COR-L47 (cell line): ENCODE data around the gene ALDH16A1.
"Not testable (repeated sequence)": the region's sequence is repeated elsewhere in the genome, so short reads cannot be mapped to it uniquely, and the experiment has no call there.

Experiments used
- DNase-seq: peaks from one replicate; lab custom pipeline; 2025; lab: John Stamatoyannopoulos, UW

ALDH16A1 gene

GRCh38 chr19:49441210-49441959 lies 11.6 kb upstream of the ALDH16A1 start, which contains the start of gene SLC17A7:
Gene SLC17A7, minus strand, starts transcription at chr19:49441527. Its CDS starts 148 bp downstream, at chr19:49441379.
- no peak for DNase-seq

- no peak for DNase-seq
Observed at GRCh38 chr19:49441960-49442350, 11.1 kb upstream of the ALDH16A1 start.

- DNase-seq, result no peak
Observed at GRCh38 chr19:49442354-49442753, 10.7 kb upstream of the ALDH16A1 start.

GRCh38 chr19:49442771-49443365 lies 10.2 kb upstream of the ALDH16A1 start:
- DNase-seq, result no peak

GRCh38 chr19:49443366-49444099 lies 9.5 kb upstream of the ALDH16A1 start:
- DNase-seq, result peak; percentile 93

- not testable (repeated sequence) for DNase-seq
Observed at GRCh38 chr19:49444100-49444700, 8.8 kb upstream of the ALDH16A1 start.

GRCh38 chr19:49445997-49446396 lies 7.0 kb upstream of the ALDH16A1 start:
- DNase-seq, result no peak

- no peak for DNase-seq
Observed at GRCh38 chr19:49447485-49448431, 5.3 kb upstream of the ALDH16A1 start.

GRCh38 chr19:49448432-49448786 lies 4.6 kb upstream of the ALDH16A1 start:
- DNase-seq, result no peak

GRCh38 chr19:49450405-49450804 lies 2.6 kb upstream of the ALDH16A1 start:
- DNase-seq, result no peak

GRCh38 chr19:49451430-49452181 lies 1.4 kb upstream of the ALDH16A1 start, which contains the start of gene PIH1D1:
Gene PIH1D1, minus strand, starts transcription at chr19:49451814. Its CDS starts 240 bp downstream, at chr19:49451574.
- DNase-seq, result peak; percentile 99

GRCh38 chr19:49453757-49454240 lies 774 bp downstream of the ALDH16A1 start:
- no peak for DNase-seq

GRCh38 chr19:49455773-49456172 lies 2.7 kb downstream of the ALDH16A1 start:
- no peak for DNase-seq

GRCh38 chr19:49456326-49456725 lies 3.3 kb downstream of the ALDH16A1 start:
- no peak for DNase-seq

GRCh38 chr19:49458567-49458903 lies 5.5 kb downstream of the ALDH16A1 start:
- no peak for DNase-seq

- DNase-seq, result no peak
Observed at GRCh38 chr19:49459388-49459787, 6.4 kb downstream of the ALDH16A1 start.

GRCh38 chr19:49461130-49461529 lies 8.1 kb downstream of the ALDH16A1 start:
- DNase-seq, result not testable (repeated sequence)

GRCh38 chr19:49461656-49462055 lies 8.6 kb downstream of the ALDH16A1 start:
- no peak for DNase-seq

- DNase-seq, result no peak
Observed at GRCh38 chr19:49462492-49462891, 9.5 kb downstream of the ALDH16A1 start.

GRCh38 chr19:49463960-49464740 lies 11.1 kb downstream of the ALDH16A1 start:
- DNase-seq, result no peak
